GM12865 (cell line): ENCODE data around the gene ARMS2.

Source experiments
- DNase-seq: peaks from one replicate; pipeline ENCODE4 v3.0.0; 2010; ENCODE audit warnings: low read depth
- H3K4me3 ChIP-seq: 2 replicates; pipeline ENCODE4 v1.5.1; 2011; ENCODE audit warnings: mild to moderate bottlenecking, low read depth, low read length, control low read depth
- CTCF ChIP-seq: IDR thresholded peaks from 2 replicates; pipeline ENCODE4 v1.5.1; 2011; ENCODE audit warnings: low read length, control low read depth, low read depth, inconsistent platforms; ENCODE audit not compliant: insufficient read depth; ENCODE audit errors: missing control alignments

Gene ARMS2

DNA sequence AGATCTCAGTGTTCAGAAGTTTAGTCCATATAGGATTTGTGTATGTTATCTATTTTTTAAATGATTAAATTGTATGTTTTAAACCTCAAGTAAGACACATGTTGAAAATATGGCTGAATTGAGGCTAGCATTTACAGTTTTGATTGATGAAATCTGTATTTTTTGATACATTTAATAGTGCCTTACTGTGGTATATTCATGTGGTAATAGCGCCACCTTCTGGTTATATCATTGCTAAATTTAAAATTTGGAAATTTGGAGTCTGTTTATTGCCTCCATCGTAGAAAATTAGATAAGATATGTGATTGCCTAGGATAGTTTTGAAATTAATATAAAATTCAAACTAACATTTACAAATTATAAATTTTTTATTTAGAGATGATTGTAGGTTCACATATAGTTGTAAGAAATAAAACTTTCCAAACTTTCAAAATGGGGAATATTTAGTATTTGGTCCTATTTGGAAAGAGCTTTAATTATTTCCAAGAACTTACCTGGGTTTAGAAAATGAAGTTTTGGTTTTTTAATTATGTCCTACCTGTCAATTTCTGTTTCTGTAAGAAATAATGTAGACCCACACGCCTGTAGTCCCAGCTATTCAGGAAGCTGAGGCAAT, 19.1 kb upstream of the ARMS2 start:
- no peak overlapping the region for H3K4me3 ChIP-seq
- TF ChIP-seq CTCF = peak; percentile 25
- DNase-seq = peak; percentile 35

DNA sequence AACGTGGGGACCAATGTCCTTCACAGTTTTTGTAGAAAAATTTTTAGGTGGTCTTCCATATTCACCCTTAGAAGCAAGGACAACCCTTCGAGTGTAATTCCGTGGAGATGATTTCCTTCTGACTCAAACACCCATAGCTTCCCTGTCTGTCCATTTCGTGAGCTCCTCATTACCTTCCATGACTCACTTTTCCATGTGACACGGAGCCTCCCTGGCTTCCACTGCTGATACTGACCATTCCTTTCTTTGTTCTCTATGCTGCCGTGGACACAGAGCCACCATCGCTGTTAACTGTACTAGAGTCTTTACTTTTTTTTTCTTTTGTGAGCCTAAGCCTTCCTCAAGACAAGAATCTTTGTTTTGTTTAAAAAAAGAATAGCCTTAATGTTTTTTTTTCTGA, 12.5 kb upstream of the ARMS2 start:
- no peak for DNase-seq
- no peak for TF ChIP-seq CTCF
- no peak overlapping the region for H3K4me3 ChIP-seq

DNA sequence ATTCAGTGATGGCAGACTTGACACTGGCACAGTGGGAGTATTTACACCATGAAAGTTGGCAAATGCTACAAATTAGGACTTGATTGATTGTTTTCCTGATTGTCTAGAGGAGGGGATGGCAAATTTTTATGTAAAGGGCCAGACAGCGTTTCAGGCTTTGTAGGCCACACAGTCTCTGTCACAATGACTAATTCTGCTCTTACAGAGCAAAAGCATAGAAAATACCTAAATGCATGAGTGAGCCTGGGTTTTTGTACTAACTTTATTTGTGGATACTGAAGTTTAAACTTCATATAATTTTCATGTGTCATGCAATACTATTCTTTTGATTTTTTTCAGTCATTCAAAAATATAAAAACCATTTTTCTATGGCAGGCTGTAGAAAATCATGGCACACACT, 9.0 kb upstream of the ARMS2 start:
- H3K4me3 ChIP-seq = no peak overlapping the region
- no peak for TF ChIP-seq CTCF
- no peak for DNase-seq

DNA sequence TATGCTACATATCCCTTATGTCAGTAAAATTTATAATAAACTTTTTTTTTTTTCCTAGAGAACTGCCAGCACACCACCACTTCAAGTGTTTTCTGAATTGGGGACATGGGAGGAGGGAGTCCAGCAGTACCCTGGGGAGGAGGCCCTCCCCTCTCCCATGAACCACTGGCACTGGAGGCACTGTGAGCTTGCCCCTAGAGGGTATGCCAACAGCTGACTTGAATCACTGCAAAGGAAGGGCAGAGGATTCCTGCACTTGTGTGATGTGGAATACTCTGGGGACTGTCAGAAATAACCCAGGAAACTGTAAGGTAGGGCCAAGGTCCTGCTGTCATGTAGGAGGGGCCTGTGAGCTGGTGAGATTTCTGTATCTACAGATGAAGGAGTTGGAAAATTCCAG, 8.5 kb upstream of the ARMS2 start:
- DNase-seq = no peak
- no peak overlapping the region for H3K4me3 ChIP-seq
- TF ChIP-seq CTCF = no peak

- TF ChIP-seq CTCF = no peak
- H3K4me3 ChIP-seq = no peak overlapping the region
- DNase-seq = no peak
Observed at GRCh38 chr10:122446668-122447423, 7.6 kb upstream of the ARMS2 start.

- TF ChIP-seq CTCF = no peak
- no peak overlapping the region for H3K4me3 ChIP-seq
- no peak for DNase-seq
Observed at GRCh38 chr10:122448600-122448999, 5.9 kb upstream of the ARMS2 start.
